Measurements from ENCODE around the gene SRSF8. TPM values are rescaled to one million over a fixed set of nuclear protein-coding genes. Genes with fewer than 3 reads are reported as not detected.

The SRSF8 gene
- polyA plus RNA-seq, 3 donors from 2014 or later: 76.2 to 92.4 (median 82.6) TPM

DNA sequence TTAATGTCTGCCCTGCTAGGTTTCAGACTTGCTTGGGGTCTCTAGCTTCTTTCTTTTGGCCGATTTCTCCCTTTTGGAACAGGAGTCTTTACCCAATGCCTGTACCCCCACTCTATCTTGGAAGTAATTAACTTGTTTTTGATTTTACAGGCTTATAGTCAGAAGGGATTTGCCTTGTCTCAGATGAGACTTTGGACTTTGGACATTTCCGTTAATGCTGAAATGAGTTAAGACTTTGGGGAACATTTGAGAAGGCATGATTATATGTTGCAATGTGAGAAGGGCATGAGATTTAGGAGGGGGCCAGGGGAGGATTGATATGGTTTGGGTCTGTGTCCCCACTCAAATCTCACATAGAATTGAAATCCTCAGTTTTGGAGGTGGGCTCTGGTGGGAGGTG, 12.4 kb upstream of the SRSF8 start:
- no peak overlapping the region for H3K27ac Mint-ChIP-seq
- no peaks in the 10 kb centered on the region for H3K36me3 Mint-ChIP-seq
- H3K4me3 Mint-ChIP-seq: no peak overlapping the region
- no peaks in the 10 kb centered on the region for H3K4me1 Mint-ChIP-seq
- no peaks in the 10 kb centered on the region for H3K9me3 Mint-ChIP-seq
- peaks cover 1 to 15% (median 3%) of the 10 kb centered on the region in 3 donors for H3K27me3 Mint-ChIP-seq (ENCODE audit: low read depth in 3 of 3)
- DNase-seq: no peak

DNA sequence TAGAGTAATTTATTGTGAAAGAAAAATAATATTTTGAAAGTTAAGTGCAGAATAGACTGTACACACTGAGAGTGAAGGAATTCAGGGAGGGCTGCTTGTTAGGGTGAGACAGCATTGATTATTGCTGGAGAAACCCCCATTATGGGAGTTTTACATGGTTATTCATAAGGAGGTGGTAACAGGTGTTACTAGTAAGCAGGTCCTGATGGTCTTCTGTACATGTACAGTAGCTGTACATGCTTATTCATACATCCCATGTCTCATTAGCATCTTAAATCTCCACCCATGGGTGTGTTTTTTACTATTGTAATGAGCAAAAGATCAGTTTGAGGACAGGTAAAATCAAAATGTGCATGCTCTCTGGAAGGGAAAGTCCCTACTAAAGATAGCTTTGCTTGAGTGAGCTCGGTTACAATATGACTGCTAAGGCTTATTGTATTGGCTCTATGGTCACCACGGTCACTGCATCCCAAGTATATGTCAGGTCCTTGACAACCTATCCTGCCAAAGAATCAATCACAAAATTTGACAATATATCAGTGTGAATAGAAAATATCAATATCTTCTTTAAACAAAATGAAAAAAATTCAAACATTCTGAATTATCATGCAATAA, 11.3 kb upstream of the SRSF8 start:
- Mint-ChIP-seq H3K27ac (no peak overlapping the region), H3K36me3 (no peaks in the 10 kb centered on the region), H3K9me3 (no peaks in the 10 kb centered on the region), H3K27me3 (ENCODE audit: low read depth in 3 of 3) (peaks cover 3 to 15% (median 5%) of the 10 kb centered on the region in 3 donors), H3K4me3 (no peak overlapping the region), H3K4me1 (no peaks in the 10 kb centered on the region)
- DNase-seq: no peak

DNA sequence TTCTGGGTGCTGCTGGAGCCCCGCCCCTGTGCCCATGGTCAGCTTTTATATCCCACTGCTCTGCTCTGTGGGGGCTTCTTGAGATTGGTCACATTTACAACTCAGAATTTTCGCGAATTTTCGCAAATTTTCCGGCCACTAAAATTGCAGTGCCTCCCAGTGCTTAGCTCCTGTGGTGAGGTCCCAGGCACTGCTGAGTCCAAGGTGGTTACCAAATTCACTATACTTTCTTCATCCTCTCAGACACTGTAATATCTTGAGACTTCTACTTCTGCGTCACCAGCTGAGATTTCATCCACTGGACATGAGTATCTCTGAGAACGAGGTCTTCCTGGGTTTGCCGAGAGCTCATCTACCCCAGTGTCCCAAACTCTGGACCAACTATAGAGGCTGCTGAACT, 8.8 kb upstream of the SRSF8 start:
- no peaks in the 10 kb centered on the region for H3K9me3 Mint-ChIP-seq
- H3K36me3 Mint-ChIP-seq: no peaks in the 10 kb centered on the region
- no peak overlapping the region for H3K4me3 Mint-ChIP-seq
- no peak overlapping the region for H3K27ac Mint-ChIP-seq
- H3K4me1 Mint-ChIP-seq: no peaks in the 10 kb centered on the region
- no peak for DNase-seq
- H3K27me3 Mint-ChIP-seq (ENCODE audit: low read depth in 3 of 3): peaks cover 1 to 18% (median 15%) of the 10 kb centered on the region in 3 donors

DNA sequence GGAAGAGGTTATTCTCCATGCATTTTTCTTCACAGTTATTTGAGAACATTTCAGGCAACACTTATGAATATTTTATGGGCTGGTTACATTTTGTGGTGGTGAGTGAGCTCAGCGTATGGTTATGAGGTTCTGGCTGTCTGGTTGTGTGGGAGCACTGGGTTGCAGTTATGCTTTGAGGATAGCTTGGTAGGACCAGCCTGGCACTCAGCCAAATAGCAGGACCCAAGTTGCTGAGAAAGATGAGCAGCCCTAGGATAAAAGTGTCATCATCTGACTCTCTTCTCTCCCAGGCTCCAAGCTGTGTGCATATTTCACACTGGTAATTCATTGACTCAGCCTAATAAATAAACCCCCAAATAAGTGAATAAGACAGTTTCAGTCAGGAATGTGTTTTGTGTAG, 8.1 kb upstream of the SRSF8 start:
- no peak overlapping the region for H3K4me3 Mint-ChIP-seq
- DNase-seq: no peak
- no peaks in the 10 kb centered on the region for H3K4me1 Mint-ChIP-seq
- H3K36me3 Mint-ChIP-seq: no peaks in the 10 kb centered on the region
- peaks cover 1 to 18% (median 14%) of the 10 kb centered on the region in 3 donors for H3K27me3 Mint-ChIP-seq (ENCODE audit: low read depth in 3 of 3)
- no peak overlapping the region for H3K27ac Mint-ChIP-seq
- no peaks in the 10 kb centered on the region for H3K9me3 Mint-ChIP-seq

DNA sequence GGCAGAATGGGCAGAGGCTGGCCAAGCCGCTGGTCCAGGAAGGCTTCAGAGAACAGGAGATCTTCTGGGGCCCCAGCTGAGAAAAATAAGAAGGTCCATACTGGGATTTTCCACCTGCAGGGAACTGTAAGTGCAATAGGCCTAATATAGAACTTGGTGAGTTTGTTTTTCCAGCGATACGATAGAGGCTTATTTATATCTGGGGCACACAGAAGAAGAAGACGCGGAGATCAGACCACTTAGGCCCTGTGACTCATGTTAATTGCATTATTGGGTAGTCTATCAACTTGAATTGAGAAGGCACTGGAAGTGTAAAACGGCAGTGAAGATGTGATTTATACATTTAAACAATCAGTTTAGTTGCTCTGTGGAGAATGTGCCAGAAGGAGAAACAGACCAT, 7.7 kb upstream of the SRSF8 start:
- no peak overlapping the region for H3K4me3 Mint-ChIP-seq
- H3K36me3 Mint-ChIP-seq: no peaks in the 10 kb centered on the region
- H3K9me3 Mint-ChIP-seq: no peaks in the 10 kb centered on the region
- no peak for DNase-seq
- no peaks in the 10 kb centered on the region for H3K4me1 Mint-ChIP-seq
- H3K27me3 Mint-ChIP-seq (ENCODE audit: low read depth in 3 of 3): peaks cover 1 to 18% (median 10%) of the 10 kb centered on the region in 3 donors
- H3K27ac Mint-ChIP-seq: no peak overlapping the region

DNA sequence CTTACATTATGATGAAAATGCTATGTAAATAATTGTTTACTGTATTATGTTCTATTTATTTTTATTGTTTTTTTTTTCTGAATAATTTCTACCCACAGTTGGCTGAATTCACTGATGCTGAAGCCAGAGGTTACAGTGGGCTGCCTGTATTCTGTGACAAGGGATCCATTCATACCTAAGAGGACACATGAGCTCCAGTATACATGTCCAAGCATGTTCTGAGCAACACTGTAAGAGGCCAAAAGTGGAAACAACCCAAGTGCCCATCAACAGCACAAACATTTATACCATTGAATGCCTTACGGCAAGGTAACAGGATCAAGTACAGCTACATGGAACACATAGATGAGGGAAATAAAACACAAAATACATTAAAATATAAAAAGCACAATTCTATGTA, 1.4 kb upstream of the SRSF8 start:
- Mint-ChIP-seq H3K27ac (no peak overlapping the region), H3K9me3 (no peaks in the 10 kb centered on the region), H3K27me3 (ENCODE audit: low read depth in 3 of 3) (peaks cover 0 to 21% (median 6%) of the 10 kb centered on the region in 3 donors), H3K4me3 (peak overlapping the region in 2 of 5 donors; percentile 14 to 33), H3K4me1 (peaks cover 23 to 34% of the 10 kb centered on the region in 2 donors), H3K36me3 (no peaks in the 10 kb centered on the region)
- DNase-seq: no peak

DNA sequence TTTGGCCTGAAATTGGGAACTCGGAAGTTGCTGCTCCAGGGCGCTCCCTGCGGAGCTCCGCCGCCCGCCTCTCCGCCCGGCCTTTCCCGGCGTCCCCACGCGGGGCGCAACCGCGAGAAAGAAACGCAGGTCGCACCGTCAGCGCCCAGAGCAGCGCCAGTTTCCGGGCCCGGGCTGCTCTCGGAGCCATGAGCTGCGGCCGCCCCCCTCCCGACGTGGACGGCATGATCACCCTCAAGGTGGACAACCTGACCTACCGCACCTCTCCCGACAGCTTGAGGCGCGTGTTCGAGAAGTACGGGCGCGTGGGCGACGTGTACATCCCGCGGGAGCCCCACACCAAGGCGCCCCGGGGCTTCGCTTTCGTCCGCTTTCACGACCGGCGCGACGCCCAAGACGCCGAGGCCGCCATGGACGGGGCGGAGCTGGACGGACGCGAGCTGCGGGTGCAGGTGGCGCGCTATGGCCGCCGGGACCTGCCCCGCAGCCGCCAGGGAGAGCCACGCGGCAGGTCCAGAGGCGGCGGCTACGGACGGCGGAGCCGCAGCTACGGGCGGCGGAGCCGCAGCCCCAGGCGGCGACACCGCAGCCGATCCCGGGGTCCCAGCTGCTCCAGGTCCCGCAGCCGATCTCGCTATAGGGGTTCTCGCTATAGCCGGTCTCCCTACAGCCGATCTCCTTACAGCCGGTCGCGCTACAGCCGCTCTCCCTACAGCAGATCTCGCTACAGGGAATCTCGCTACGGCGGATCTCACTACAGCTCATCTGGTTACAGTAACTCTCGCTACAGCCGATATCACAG, 521 bp downstream of the SRSF8 start:
- H3K36me3 Mint-ChIP-seq: no peaks in the 10 kb centered on the region
- H3K9me3 Mint-ChIP-seq: no peaks in the 10 kb centered on the region
- peak overlapping the region; percentile 94 to 99 (median 96) for H3K27ac Mint-ChIP-seq
- peaks cover 29 to 48% of the 10 kb centered on the region in 2 donors for H3K4me1 Mint-ChIP-seq
- DNase-seq: peak; percentile 78 to 79 (median 78)
- H3K27me3 Mint-ChIP-seq (ENCODE audit: low read depth in 3 of 3): peaks cover 0 to 9% (median 6%) of the 10 kb centered on the region in 3 donors
- H3K4me3 Mint-ChIP-seq: peak overlapping the region; percentile 91 to 98 (median 97)

DNA sequence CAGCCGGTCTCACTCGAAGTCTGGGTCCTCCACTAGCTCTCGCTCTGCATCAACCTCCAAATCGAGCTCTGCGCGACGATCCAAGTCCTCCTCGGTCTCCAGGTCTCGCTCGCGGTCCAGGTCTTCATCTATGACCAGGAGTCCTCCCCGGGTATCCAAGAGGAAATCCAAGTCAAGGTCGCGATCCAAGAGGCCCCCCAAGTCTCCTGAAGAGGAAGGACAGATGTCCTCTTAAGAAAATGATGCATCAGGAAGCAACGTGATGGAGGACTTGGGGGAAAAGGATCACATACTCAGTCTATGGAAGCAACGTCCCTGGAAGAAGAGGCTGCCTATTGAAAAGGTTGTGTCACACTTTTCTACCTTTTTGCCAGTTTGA, 1.1 kb downstream of the SRSF8 start:
- peak overlapping the region; percentile 94 to 99 (median 96) for H3K27ac Mint-ChIP-seq
- DNase-seq: no peak
- peak overlapping the region; percentile 91 to 98 (median 97) for H3K4me3 Mint-ChIP-seq
- no peaks in the 10 kb centered on the region for H3K36me3 Mint-ChIP-seq
- peaks cover 29 to 52% of the 10 kb centered on the region in 2 donors for H3K4me1 Mint-ChIP-seq
- no peaks in the 10 kb centered on the region for H3K9me3 Mint-ChIP-seq
- peaks cover 0 to 9% (median 6%) of the 10 kb centered on the region in 3 donors for H3K27me3 Mint-ChIP-seq (ENCODE audit: low read depth in 3 of 3)

DNA sequence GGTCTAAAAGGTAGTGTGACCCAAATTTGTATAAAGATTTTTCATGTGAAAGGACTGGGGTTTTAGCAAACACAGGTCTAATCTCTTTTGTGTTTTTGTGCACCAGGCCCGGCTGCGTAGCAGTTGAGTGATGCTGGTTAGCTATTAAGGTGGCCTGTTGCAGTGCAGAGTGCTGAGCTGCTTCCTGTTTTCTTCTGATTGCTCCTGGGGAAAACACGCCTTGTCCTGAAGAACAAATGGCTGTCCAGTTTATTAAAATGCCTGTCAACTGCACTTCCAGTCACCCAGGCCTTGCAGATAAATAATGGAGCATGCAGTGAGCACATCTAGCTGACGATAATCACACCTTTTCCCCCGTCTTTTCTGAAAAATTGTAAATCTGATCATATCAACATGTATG, 1.8 kb downstream of the SRSF8 start:
- peak; percentile 79 to 81 (median 80) for DNase-seq
- H3K4me3 Mint-ChIP-seq: peak overlapping the region; percentile 91 to 98 (median 97)
- peaks cover 29 to 53% of the 10 kb centered on the region in 2 donors for H3K4me1 Mint-ChIP-seq
- H3K9me3 Mint-ChIP-seq: no peaks in the 10 kb centered on the region
- peak overlapping the region; percentile 94 to 99 (median 96) for H3K27ac Mint-ChIP-seq
- H3K36me3 Mint-ChIP-seq: no peaks in the 10 kb centered on the region
- H3K27me3 Mint-ChIP-seq (ENCODE audit: low read depth in 3 of 3): peaks cover 0 to 9% (median 6%) of the 10 kb centered on the region in 3 donors

DNA sequence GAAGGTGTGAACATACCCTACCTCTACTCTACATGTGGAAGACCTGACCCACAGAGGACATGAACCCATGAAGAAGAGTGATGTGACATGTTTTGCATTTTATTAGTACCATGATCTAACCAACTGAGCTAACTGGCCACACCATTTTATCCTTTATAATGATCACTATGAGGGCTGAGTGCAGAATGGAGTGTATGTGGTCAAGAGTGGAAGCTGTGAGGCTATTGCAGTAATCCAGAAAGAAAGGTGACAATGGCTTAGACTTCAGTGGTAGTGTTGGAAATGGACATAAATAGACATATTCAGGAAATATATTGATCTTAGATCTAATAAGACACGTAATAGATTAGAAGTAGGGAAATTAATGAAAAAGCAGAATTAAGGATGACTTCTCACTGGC, 3.8 kb downstream of the SRSF8 start:
- no peaks in the 10 kb centered on the region for H3K36me3 Mint-ChIP-seq
- no peaks in the 10 kb centered on the region for H3K9me3 Mint-ChIP-seq
- H3K27me3 Mint-ChIP-seq (ENCODE audit: low read depth in 3 of 3): peaks cover 0 to 10% (median 6%) of the 10 kb centered on the region in 3 donors
- H3K4me1 Mint-ChIP-seq: peaks cover 29 to 53% of the 10 kb centered on the region in 2 donors
- peak overlapping the region in 2 of 6 donors; percentile 6 to 18 for H3K27ac Mint-ChIP-seq
- no peak for DNase-seq
- peak overlapping the region in 1 of 5 donors; percentile 14 for H3K4me3 Mint-ChIP-seq

DNA sequence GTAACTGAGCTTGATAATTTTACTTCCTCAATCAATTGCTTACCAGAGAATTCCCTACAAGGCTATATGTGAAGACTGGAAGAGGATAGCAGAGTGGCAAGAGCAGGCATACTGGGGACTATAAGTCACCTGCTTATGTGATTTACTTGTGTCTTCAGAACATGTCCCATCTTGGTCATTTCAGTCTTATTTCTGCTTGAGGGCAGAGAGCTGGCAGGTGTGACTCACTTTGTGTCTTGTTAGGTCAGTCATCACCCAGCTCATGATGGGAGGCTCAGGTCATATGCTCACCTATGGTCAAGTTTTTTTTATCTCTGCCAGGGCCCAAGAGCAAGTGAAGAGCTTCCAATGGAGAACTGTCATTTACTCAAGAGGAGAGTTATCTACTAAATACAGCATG, 6.2 kb downstream of the SRSF8 start:
- H3K27ac Mint-ChIP-seq: no peak overlapping the region
- DNase-seq: no peak
- no peak overlapping the region for H3K4me3 Mint-ChIP-seq
- H3K9me3 Mint-ChIP-seq: no peaks in the 10 kb centered on the region
- H3K36me3 Mint-ChIP-seq: no peaks in the 10 kb centered on the region
- peaks cover 18 to 42% of the 10 kb centered on the region in 2 donors for H3K4me1 Mint-ChIP-seq
- peaks cover 0 to 3% (median 2%) of the 10 kb centered on the region in 3 donors for H3K27me3 Mint-ChIP-seq (ENCODE audit: low read depth in 3 of 3)

DNA sequence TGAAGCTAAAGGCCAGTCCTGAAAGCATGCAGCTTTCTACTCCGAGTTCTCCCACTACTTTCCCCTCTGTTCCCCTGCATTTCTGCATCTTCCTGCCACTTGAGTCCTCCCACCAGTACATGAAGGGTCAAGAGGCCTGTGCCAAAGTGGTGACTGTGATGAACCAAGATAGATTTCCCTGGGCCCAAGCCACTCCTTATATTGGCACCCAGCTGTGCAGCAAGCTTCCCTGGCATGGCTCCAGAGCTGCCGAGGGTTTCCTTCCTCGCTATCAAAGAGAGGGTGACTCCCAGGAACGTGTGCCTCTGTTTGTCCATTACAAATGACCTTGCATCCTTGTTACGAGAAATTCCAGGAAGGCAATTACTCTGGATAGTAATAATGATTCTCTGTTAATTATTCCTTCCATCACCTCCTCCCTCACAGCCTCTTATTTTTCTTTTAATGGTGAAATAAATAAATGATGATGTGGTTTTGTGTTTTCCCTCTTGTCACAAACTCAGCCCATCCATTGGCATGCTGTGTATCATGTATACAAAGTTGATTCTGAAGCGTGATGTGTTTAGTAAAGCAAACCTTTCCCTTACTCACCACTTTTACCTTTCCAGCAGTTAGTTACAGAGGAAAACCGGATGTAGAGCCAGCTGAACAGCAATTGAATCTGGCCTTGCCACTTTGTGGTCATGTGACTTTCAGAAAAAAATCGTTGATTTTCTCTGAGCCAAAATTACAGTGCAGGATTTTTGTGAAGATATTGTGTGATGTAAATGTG, 8.3 kb downstream of the SRSF8 start:
- Mint-ChIP-seq H3K27me3 (ENCODE audit: low read depth in 3 of 3) (peaks cover 0 to 3% (median 0%) of the 10 kb centered on the region in 3 donors), H3K4me3 (no peak overlapping the region), H3K4me1 (peaks cover 7 to 22% of the 10 kb centered on the region in 2 donors), H3K9me3 (no peaks in the 10 kb centered on the region), H3K36me3 (no peaks in the 10 kb centered on the region), H3K27ac (no peak overlapping the region)
- DNase-seq: no peak

DNA sequence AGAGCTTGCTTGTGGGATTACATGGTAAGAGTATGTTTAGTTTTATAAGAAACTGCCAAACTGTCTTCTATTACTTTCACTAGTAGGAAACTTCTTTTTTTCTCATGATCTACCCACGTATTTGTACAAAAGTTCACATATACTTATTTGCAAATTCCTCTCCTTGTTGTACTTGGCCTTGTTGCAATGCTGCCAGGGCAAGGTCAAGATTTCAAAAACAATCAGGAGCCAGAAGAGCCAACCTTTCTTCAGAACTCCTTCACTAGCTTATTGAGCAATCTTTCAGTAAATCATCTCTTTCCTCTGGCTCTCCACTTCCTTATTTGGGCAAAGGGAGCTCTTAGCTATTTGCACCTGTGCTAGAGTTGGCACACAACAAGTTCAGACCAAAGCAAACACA, 9.7 kb downstream of the SRSF8 start:
- no peaks in the 10 kb centered on the region for H3K36me3 Mint-ChIP-seq
- peaks cover 0 to 11% of the 10 kb centered on the region in 2 donors for H3K4me1 Mint-ChIP-seq
- no peak overlapping the region for H3K27ac Mint-ChIP-seq
- H3K9me3 Mint-ChIP-seq: no peaks in the 10 kb centered on the region
- DNase-seq: no peak
- H3K27me3 Mint-ChIP-seq (ENCODE audit: low read depth in 3 of 3): peaks cover 0 to 5% (median 0%) of the 10 kb centered on the region in 3 donors
- no peak overlapping the region for H3K4me3 Mint-ChIP-seq

DNA sequence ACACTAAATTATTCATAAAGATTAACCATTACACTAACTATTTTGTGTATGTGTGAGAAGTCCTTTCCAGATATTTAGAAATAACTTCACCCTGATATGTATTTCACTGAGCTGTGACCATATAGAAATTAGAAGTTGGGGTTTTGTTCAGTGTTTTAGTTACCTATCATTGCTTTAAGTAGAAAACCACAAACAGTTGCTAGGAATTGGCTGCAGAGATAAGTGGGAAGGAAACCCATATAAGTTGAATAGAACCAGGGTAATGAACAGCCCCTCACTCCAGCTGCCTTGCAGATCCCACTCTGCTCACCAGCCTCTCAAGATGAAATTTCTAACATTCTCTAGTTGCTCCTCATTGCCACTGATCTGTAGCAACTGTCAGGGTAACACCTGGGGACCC, 10.3 kb downstream of the SRSF8 start:
- Mint-ChIP-seq H3K4me3 (no peak overlapping the region), H3K4me1 (peaks cover 0 to 5% of the 10 kb centered on the region in 2 donors), H3K27ac (no peak overlapping the region), H3K36me3 (no peaks in the 10 kb centered on the region), H3K27me3 (ENCODE audit: low read depth in 3 of 3) (peaks cover 0 to 5% (median 0%) of the 10 kb centered on the region in 3 donors), H3K9me3 (no peaks in the 10 kb centered on the region)
- DNase-seq: no peak

All from immature natural killer cell (primary cell).